ENCODE data around the gene TK1. TPM values are rescaled to one million over a fixed set of nuclear protein-coding genes. Genes with fewer than 3 reads are reported as not detected.

TK1 gene
- total RNA-seq, 1 donor = 23.9 TPM

- H3K9me3 ChIP-seq (ENCODE audit: low read depth, low read length) = no peaks in the 10 kb centered on the region
- no peak for TF ChIP-seq CTCF (IDR thresholded peaks at IDR 0.05; ENCODE audit: extremely low read depth, low read depth, low read length)
- peaks cover 13% of the 10 kb centered on the region for H3K4me1 ChIP-seq (ENCODE audit: insufficient read depth, low read length)
- no peaks in the 10 kb centered on the region for H4K20me1 ChIP-seq (ENCODE audit: insufficient read depth, low read length)
- H3K4me2 ChIP-seq (ENCODE audit: insufficient read depth, low read length) = no peak overlapping the region
- H3K4me3 ChIP-seq (ENCODE audit: insufficient read depth, low read length) = no peak overlapping the region
- no peaks in the 10 kb centered on the region for H3K27me3 ChIP-seq (ENCODE audit: insufficient read depth, low read length)
- H2AFZ ChIP-seq (ENCODE audit: low read length) = peak overlapping the region; percentile 56
- no peaks in the 10 kb centered on the region for H3K36me3 ChIP-seq (ENCODE audit: insufficient read depth, low read length)
- DNase-seq (ENCODE audit: insufficient read length, low spot score, missing footprints) = peak; percentile 75
- H3K27ac ChIP-seq (ENCODE audit: low read depth, low read length) = no peak overlapping the region
- peaks cover 12% of the 10 kb centered on the region for H3K79me2 ChIP-seq (ENCODE audit: insufficient read depth, low read length)
Observed at GRCh38 chr17:78184868-78185267, 2.0 kb downstream of the TK1 start.

DNA sequence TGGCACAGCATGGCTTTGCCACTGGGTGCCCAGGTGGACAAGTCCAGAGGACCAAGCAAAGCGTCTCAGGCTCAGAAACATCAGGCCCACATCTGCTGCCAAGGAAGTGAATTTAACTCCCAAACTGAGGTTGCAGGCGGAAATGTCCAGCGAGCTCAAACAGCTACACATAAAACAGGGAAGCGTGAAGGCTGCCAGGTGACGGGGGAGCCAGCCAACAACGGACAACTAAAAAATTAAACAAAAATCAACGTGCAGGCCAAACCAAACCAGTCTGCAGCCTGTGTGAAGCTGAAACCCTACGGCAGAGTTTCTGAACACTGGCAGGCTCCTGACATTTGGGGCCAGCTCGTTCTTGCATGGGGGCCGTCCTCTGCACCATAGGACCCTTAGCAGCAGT is 2.5 kb downstream of the TK1 start:
- Histone ChIP-seq H2AFZ (ENCODE audit: low read length) (peak overlapping the region; percentile 3), H3K27ac (ENCODE audit: low read depth, low read length) (no peak overlapping the region), H3K4me1 (ENCODE audit: insufficient read depth, low read length) (peaks cover 13% of the 10 kb centered on the region), H4K20me1 (ENCODE audit: insufficient read depth, low read length) (no peaks in the 10 kb centered on the region), H3K27me3 (ENCODE audit: insufficient read depth, low read length) (no peaks in the 10 kb centered on the region), H3K9me3 (ENCODE audit: low read depth, low read length) (no peaks in the 10 kb centered on the region), H3K4me3 (ENCODE audit: insufficient read depth, low read length) (no peak overlapping the region), H3K36me3 (ENCODE audit: insufficient read depth, low read length) (no peaks in the 10 kb centered on the region), H3K79me2 (ENCODE audit: insufficient read depth, low read length) (peaks cover 12% of the 10 kb centered on the region), H3K4me2 (ENCODE audit: insufficient read depth, low read length) (no peak overlapping the region)
- TF ChIP-seq CTCF (IDR thresholded peaks at IDR 0.05; ENCODE audit: extremely low read depth, low read depth, low read length) = no peak
- DNase-seq (ENCODE audit: insufficient read length, low spot score, missing footprints) = peak; percentile 52

- no peaks in the 10 kb centered on the region for H4K20me1 ChIP-seq (ENCODE audit: insufficient read depth, low read length)
- peak; percentile 25 for DNase-seq (ENCODE audit: insufficient read length, low spot score, missing footprints)
- H3K9me3 ChIP-seq (ENCODE audit: low read depth, low read length) = no peaks in the 10 kb centered on the region
- H3K79me2 ChIP-seq (ENCODE audit: insufficient read depth, low read length) = peaks cover 12% of the 10 kb centered on the region
- peaks cover 13% of the 10 kb centered on the region for H3K4me1 ChIP-seq (ENCODE audit: insufficient read depth, low read length)
- H3K4me3 ChIP-seq (ENCODE audit: insufficient read depth, low read length) = no peak overlapping the region
- H2AFZ ChIP-seq (ENCODE audit: low read length) = peak overlapping the region; percentile 3
- H3K27ac ChIP-seq (ENCODE audit: low read depth, low read length) = no peak overlapping the region
- TF ChIP-seq CTCF (IDR thresholded peaks at IDR 0.05; ENCODE audit: extremely low read depth, low read depth, low read length) = no peak
- no peaks in the 10 kb centered on the region for H3K36me3 ChIP-seq (ENCODE audit: insufficient read depth, low read length)
- H3K27me3 ChIP-seq (ENCODE audit: insufficient read depth, low read length) = no peaks in the 10 kb centered on the region
- no peak overlapping the region for H3K4me2 ChIP-seq (ENCODE audit: insufficient read depth, low read length)
Observed at GRCh38 chr17:78183916-78184315, 2.9 kb downstream of the TK1 start.

DNA sequence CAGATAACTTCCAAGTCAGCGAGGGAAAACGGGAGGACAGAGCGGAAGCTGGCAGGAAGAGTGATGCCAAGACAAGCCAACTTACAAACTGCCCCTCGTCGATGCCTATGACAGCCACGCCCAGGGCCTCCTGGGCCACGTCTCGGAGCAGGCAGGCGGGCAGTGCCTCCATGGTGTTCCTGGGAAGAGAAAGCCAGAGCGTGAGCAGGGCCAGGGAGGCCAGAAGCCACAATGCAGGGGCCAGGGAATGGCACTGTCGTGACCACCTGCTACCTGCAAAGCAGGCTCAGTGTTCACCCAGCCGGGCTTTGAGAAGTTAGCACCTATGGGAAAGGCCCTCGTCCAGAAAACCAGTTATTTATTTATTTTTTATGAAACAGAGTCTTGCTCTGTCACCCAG is 4.3 kb downstream of the TK1 start:
- Histone ChIP-seq H4K20me1 (ENCODE audit: insufficient read depth, low read length) (no peaks in the 10 kb centered on the region), H3K9me3 (ENCODE audit: low read depth, low read length) (no peaks in the 10 kb centered on the region), H3K27ac (ENCODE audit: low read depth, low read length) (no peak overlapping the region), H2AFZ (ENCODE audit: low read length) (no peak overlapping the region), H3K4me1 (ENCODE audit: insufficient read depth, low read length) (peaks cover 7% of the 10 kb centered on the region), H3K27me3 (ENCODE audit: insufficient read depth, low read length) (no peaks in the 10 kb centered on the region), H3K4me3 (ENCODE audit: insufficient read depth, low read length) (no peak overlapping the region), H3K36me3 (ENCODE audit: insufficient read depth, low read length) (peaks cover 6% of the 10 kb centered on the region), H3K79me2 (ENCODE audit: insufficient read depth, low read length) (peaks cover 10% of the 10 kb centered on the region), H3K4me2 (ENCODE audit: insufficient read depth, low read length) (no peak overlapping the region)
- DNase-seq (ENCODE audit: insufficient read length, low spot score, missing footprints) = no peak
- no peak for TF ChIP-seq CTCF (IDR thresholded peaks at IDR 0.05; ENCODE audit: extremely low read depth, low read depth, low read length)
